Transverse colon (tissue), 4 donors: ENCODE data around the gene ENTPD1.

Experiments used
- POLR2A ChIP-seq: fragments of 450-650 bp; IDR thresholded peaks from one replicate; pipeline ENCODE4 v1.6.1; 2016; ENCODE audit warnings: antibody characterized with exemption, mild to moderate bottlenecking, moderate library complexity
- POLR2AphosphoS5 ChIP-seq, 3 donors: sonication (generic); formaldehyde crosslinking; IDR thresholded peaks; one replicate each; pipeline ENCODE4 v1.6.1; 2016; ENCODE audit warnings: antibody characterized with exemption in 3 of 3
- TF ChIP-seq, protein P1 (sequence below), 5 experiments: fragments of 200-600 bp in 3 of 5; fragments of 450-650 bp in 2 of 5; sonication (generic) in 3 of 5; IDR thresholded peaks; 1 replicate in 2 of 5; 2 replicates in 3 of 5; pipeline ENCODE4 v1.5.1; 2016 to 2017; ENCODE audit warnings: antibody characterized with exemption in 5 of 5, inconsistent platforms in 3 of 5, mild to moderate bottlenecking in 2 of 5, moderate library complexity in 1 of 5

DNA sequence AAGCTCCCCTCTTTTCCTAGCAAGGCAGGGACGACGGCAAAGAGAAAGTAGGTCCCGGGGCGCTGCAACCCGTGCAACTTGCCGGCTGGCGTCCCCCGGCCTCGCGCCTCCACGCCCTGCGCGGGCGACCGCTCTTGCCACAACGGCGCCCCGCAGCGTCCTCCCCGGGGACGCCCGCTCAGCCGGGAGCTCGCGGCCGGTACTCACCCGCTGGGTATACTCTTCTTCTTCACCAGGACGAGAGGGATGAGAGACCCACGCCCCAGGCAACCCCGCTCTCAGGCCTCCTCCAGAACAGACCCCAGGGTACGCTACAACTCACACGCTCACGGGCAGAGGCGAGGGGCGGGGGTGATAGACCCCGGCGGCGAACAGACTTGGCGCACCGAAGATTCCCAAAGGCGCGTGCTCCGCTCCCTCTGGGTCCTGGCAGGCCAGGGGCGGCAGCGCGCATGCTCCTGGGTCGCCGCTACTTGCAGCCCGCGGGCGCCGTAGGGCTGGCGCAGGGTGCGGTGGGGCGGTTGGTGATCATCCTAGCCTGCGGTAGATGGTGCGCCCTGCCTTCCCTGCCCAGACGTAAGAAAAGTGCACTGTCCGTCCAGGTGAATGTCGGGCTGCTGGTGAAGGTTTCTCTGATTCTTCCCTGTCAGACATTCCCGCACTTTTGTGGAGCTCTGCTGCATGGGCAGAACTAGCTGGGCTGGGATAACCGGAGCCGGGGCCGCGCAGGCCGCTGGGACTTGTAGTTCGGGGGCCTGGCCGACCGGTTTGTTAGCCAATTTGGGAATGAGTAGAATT lies 151.7 kb downstream of the ENTPD1 start, which contains the start of gene CC2D2B:
- TF ChIP-seq, protein P1, sequence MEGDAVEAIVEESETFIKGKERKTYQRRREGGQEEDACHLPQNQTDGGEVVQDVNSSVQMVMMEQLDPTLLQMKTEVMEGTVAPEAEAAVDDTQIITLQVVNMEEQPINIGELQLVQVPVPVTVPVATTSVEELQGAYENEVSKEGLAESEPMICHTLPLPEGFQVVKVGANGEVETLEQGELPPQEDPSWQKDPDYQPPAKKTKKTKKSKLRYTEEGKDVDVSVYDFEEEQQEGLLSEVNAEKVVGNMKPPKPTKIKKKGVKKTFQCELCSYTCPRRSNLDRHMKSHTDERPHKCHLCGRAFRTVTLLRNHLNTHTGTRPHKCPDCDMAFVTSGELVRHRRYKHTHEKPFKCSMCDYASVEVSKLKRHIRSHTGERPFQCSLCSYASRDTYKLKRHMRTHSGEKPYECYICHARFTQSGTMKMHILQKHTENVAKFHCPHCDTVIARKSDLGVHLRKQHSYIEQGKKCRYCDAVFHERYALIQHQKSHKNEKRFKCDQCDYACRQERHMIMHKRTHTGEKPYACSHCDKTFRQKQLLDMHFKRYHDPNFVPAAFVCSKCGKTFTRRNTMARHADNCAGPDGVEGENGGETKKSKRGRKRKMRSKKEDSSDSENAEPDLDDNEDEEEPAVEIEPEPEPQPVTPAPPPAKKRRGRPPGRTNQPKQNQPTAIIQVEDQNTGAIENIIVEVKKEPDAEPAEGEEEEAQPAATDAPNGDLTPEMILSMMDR (IDR thresholded peaks at IDR 0.05): no peak
- no peak for TF ChIP-seq POLR2A
- TF ChIP-seq POLR2AphosphoS5 (IDR thresholded peaks at IDR 0.05): peak; percentile 10 to 63 (median 48)
